CD4-positive, alpha-beta T cell treated with Interferon alpha-2 for 1 hour (primary cell): ENCODE measurements around the gene ABCA1.

ENCODE experiments used
- DNase-seq, 2 donors: peaks; one replicate each; pipeline ENCODE4 v3.0.0-alpha.2; 2020 to 2022

Gene ABCA1

GRCh38 chr9:104747565-104748358 lies 180.2 kb downstream of the ABCA1 start, which contains the start of gene NIPSNAP3A:
Gene NIPSNAP3A, plus strand, starts transcription at chr9:104747683. Its CDS starts 110 bp downstream, at chr9:104747793.
- DNase-seq = peak; percentile 87 to 90

- DNase-seq = no peak
These were observed 180.8 kb downstream of the ABCA1 start for GRCh38 chr9:104747245-104747564.

GRCh38 chr9:104746798-104747197 lies 181.2 kb downstream of the ABCA1 start:
- no peak for DNase-seq

- DNase-seq = no peak
These were observed 181.7 kb downstream of the ABCA1 start for GRCh38 chr9:104746285-104746684.

GRCh38 chr9:104745852-104746251 lies 182.1 kb downstream of the ABCA1 start:
- DNase-seq = no peak

GRCh38 chr9:104743376-104743985 lies 184.5 kb downstream of the ABCA1 start:
- peak; percentile 49 to 81 for DNase-seq

- DNase-seq = no peak
These were observed 187.3 kb downstream of the ABCA1 start for GRCh38 chr9:104740621-104741020.

- no peak for DNase-seq
These were observed 189.5 kb downstream of the ABCA1 start for GRCh38 chr9:104738452-104738851.
